Stimulated activated CD8-positive, alpha-beta memory T cell treated with anti-CD3 and anti-CD28 coated beads, Interleukin-4, amount 100 ng/mL, for 48 hours (primary cell): ENCODE data around the gene QKI.
"Not testable (repeated sequence)": the region's sequence is repeated elsewhere in the genome, so short reads cannot be mapped to it uniquely, and the experiment has no call there.

Experiments used
- DNase-seq: peaks from one replicate; pipeline ENCODE4 v3.0.0-alpha.2; 2020

QKI gene

DNA sequence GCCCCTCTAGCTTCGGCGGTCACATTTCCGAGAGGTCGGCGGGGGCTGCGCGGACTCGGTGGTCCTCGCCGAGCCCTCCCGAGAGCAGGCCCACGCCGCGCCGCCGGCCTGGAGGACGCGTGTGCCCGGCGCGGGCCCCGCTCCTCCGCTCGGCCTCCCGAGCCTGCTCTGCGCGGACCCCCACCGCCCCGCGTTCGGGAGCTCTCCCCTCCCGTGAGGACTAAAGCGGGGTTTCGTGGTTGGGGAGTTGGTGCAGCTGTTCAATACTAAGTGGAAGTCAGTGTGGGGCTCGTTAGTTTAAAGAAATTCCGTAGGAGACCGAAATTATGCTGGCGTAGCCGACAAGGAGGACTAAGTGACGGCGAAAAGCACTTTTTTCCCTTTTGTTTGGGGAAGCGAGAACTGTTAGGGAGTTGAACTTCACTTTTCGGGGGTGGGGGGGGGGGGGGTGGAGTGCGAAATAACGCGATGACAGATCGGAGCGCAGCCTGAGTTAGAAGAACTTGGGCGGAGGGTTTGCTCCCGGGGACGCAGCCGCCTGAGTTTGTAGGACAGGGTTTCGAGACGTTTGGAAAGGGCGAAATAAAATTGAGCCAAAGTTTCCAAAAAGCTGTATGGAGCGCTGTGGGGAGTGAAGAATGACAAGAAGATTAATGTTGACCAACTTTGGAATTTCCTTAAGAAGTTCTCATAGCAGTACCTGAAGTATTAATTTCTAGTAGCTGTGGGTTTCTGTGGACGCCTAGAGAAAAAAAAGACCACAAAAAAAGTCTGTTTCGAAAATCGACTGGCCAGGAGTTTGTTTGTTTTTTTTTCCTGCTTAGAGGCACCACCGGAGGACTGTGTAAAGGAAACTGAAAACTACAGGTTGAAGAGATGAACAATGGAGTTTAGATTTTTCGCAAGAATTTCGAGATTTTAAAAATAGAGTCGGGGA lies 1.4 kb downstream of the QKI start:
- DNase-seq, result peak; percentile 56

GRCh38 chr6:163416557-163417253 lies 2.2 kb downstream of the QKI start:
- DNase-seq, result peak; percentile 52

DNA sequence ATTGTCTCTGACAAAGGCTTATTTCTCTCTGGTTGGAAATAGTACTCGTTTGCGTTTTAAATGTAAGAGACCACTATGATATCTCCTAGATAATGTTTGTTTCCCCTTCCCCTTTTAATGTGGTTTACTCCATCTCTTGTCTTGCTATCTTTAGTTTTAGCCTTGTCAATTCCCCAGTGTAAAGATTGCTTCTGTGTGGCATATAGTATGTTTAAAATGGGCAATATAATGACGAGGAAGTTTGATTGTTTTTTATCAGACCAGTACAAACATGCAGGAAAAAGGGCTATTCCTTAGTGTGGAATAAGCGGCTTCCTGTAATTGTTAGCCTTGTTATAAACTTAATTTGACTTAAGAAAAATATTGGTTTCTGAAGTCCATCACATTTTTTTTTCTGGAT lies 3.1 kb downstream of the QKI start:
- DNase-seq, result no peak

DNA sequence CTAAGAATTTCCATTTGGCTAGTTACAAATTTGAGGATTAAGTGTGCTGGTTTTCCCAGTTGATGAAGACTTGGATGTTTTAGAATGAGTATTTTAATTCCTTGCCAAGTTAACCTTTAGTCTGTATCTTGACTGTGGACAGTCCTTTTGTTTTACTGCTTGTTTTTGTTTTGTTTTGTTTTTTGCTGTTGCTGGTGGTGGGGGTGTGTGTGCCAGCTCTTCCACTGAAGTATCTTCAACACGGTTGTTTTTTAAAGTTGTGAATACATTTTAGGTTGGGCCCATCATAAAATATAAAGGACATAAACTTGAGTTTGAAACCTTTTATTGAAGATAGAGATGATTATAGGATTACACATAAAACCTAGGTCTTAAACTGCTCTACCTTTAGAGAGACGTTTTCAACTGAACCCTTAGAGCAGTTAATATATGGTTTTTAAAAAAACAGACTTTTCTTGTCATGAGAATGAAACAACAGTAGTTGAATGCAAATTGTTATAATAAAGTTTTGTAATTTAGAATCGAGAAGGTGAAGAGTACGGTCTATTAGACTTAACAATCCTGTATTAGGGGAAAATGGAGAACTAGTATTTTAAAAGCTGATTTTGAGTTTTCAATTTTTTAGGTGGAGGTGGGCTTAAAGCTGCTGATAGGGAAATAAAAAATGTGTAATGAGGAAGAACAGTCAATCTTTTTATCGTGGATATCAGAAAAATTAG lies 4.0 kb downstream of the QKI start:
- DNase-seq, result no peak

GRCh38 chr6:163419413-163420288 lies 5.1 kb downstream of the QKI start:
- DNase-seq, result no peak

DNA sequence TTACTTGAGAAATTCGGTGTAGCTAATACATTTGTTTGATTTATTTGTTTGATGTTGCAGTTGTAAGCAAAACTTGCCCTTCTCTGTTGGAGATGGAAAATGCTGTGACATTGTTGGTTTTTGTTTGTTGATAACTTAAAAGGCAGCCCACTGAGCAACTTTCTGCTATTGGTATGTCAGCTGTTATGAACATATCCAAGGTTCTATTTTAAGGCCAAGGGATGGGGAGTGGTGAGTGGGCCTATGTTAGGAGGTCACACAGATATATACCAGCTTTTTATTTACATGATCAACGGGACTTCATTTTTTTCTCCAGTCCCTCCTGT lies 5.7 kb downstream of the QKI start:
- DNase-seq, result no peak

DNA sequence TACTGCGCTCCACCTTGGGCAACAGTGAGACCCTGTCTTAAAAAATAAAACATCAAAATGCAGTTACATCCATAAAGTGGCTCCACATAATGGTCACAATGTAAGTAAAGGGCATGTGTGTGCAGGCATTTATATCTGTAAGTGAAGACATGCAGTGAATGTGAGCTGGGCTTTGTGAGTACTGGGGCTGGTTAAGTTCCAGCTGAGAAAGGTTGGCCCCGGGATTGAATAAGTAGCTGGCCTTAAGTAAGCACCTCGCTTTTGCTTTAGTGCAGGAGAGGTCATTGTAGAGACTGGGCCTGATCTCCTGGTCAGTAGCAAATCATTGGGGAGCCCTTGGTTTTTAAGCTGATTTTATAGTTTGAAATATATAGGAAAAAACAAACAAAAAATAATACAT lies 8.0 kb downstream of the QKI start:
- no peak for DNase-seq

GRCh38 chr6:163423696-163424095 lies 9.2 kb downstream of the QKI start:
- no peak for DNase-seq

DNA sequence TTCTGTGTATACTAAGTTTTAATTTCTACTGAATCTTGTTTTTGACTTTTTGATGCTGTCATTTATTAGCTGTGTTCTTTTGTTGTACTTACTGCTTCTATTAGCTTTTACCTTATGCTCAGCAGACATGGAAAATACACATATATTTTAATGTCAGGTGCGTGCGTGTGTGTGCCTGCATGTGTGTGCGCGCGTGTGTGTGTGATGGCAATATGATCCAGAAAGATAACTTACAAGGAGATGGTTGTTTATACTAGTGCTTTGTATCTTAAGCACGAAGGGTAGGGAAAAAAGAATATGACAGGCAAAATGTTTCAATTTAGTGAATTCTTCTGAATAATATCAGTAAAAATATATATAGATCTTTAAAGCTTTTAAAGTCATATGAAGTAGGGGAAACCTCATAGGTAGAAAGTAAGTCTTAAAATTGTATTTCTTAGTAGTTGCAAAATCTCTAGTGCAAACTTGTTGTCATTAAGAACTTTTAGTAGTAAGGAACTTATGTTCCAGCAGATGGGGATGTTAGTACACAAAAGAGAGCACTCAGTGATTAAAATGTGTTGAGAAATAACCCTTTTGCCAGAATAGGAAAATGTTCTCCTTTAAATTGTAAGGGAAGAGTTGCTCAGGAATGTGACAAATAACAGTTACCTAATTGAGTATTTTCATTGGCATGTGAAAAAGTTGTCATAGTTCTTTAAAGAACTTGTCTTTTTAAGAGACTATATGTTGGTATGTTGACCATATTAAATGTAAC lies 13.2 kb downstream of the QKI start:
- no peak for DNase-seq

- DNase-seq, result no peak
These were observed 13.9 kb downstream of the QKI start for GRCh38 chr6:163428373-163428772.

DNA sequence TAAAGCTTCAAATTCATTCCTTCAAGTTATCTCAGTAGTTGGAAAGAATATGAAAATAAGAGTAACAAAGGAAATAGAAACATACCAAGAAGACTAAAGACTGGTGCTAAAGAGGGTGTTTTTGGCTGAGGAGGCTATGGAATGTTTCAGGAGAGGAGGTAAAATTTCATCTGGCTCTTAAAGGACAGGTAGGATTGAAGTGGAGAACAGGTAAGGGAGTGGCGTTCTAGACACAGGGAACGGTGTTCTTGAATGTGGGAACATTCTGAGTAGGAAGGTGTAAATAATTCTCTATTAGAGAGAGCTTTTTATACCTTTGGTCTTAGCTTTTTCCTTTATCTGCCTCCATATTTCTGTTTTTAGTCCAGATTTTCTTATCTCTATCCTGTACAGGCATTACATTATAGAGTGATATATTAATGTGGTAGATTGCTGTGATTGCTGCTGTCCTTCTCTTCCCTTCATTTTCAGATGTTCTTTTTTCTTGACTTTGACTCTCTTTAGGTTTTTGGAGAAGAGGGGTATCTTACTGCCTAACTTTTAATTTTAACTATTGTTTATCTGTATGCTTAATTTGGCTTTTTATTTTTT lies 15.4 kb downstream of the QKI start:
- DNase-seq, result no peak

DNA sequence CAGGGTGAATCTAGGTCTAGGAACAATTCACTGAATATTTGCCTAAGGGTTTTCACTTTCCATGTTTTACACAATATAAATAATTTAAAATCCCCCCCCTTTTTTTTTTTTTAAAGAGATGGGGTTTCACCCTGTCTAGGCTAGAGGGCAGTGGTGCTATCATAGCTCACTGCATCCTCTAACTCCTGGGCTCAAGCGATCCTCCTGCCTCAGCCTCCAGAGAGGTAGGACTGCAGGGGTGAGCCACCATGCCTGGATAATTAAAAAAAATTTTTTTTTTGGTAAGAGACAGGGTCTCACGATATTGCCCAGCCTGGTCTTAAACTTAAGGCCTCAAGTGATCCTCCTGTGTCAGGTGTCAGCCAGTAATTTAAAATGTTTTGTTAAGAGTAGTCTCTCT lies 17.8 kb downstream of the QKI start:
- no peak for DNase-seq

- not testable (repeated sequence) for DNase-seq
These were observed 19.0 kb downstream of the QKI start for GRCh38 chr6:163433486-163433885.

GRCh38 chr6:163435023-163435422 lies 20.5 kb downstream of the QKI start:
- DNase-seq, result no peak

- DNase-seq, result no peak
These were observed 22.3 kb downstream of the QKI start for GRCh38 chr6:163436843-163437242.

- no peak for DNase-seq
These were observed 22.9 kb downstream of the QKI start for GRCh38 chr6:163437466-163437865.

DNA sequence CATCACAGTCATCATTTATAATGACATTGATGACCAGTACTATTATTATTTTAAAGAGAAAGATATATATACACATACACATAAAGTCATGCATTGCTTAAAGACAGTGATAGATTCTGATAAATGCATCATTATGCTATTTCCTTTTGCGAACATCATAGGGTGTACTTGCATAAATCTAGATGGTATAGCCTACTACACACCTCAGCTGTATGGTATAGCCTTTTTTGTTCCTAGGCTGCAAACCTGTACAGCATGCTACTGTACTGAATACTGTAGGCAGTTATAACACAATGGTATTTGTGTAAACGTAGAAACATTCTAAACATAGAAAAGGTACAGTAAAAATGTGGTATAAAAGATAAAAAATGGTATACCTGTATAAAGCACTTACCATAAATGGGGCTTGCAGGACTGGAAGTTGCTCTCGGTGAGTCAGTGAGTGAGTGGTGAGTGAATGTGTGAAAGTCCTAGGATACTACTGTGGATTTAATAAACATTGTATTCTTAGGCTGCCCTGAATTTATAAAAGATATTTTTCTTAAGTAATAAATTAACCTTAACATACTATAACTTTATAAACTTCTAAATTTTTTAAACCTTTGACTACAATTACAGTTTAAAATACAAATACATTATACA lies 23.9 kb downstream of the QKI start:
- no peak for DNase-seq

DNA sequence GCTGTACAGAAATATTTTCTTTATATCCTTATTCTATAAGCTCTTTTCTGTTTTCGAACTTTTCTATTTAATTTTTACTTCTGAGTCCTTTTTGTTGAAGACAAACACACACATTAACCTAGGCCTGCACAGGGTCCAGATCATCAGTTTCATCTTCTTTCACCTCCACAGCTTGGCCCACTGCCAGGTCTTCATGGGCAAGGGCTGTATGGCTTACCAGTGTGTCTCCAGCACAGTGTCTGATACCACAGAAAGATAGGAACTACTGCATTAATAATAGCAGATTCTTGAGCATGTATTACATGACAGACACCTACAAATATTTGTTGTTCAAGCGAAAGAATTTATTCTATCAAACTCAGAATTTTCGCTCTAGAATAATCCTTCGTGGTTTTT lies 24.4 kb downstream of the QKI start:
- peak; percentile 55 for DNase-seq

GRCh38 chr6:163439390-163439789 lies 24.9 kb downstream of the QKI start:
- not testable (repeated sequence) for DNase-seq

GRCh38 chr6:163439997-163440396 lies 25.5 kb downstream of the QKI start:
- no peak for DNase-seq

- DNase-seq, result no peak
These were observed 27.8 kb downstream of the QKI start for GRCh38 chr6:163442336-163442735.
